GM18520 (cell line): ENCODE measurements around the gene HTRA3.

Experiments
- ATAC-seq: cut with Tn5 transposase; IDR thresholded peaks from one replicate; pipeline ENCODE4 v1.9.1; 2021; ENCODE audit not compliant: unreplicated experiment

Gene HTRA3

GRCh38 chr4:8290701-8290970 is 21.1 kb downstream of the HTRA3 start:
- no peak for ATAC-seq

GRCh38 chr4:8291036-8291682 is 21.6 kb downstream of the HTRA3 start:
- no peak for ATAC-seq

- no peak for ATAC-seq
These were observed 22.3 kb downstream of the HTRA3 start for GRCh38 chr4:8291701-8292477.

GRCh38 chr4:8292478-8293107 is 23.0 kb downstream of the HTRA3 start:
- no peak for ATAC-seq

GRCh38 chr4:8293131-8293975 is 23.8 kb downstream of the HTRA3 start:
- ATAC-seq, result no peak

GRCh38 chr4:8294036-8294435 is 24.5 kb downstream of the HTRA3 start:
- ATAC-seq, result no peak

- ATAC-seq, result no peak
These were observed 25.2 kb downstream of the HTRA3 start for GRCh38 chr4:8294775-8295174.

- ATAC-seq, result no peak
These were observed 25.9 kb downstream of the HTRA3 start for GRCh38 chr4:8295471-8295870.

GRCh38 chr4:8296491-8296890 is 26.9 kb downstream of the HTRA3 start:
- ATAC-seq, result no peak

- ATAC-seq, result no peak
These were observed 27.6 kb downstream of the HTRA3 start for GRCh38 chr4:8297141-8297601.

GRCh38 chr4:8297691-8298485 is 28.3 kb downstream of the HTRA3 start:
- ATAC-seq, result no peak

- ATAC-seq, result no peak
These were observed 31.3 kb downstream of the HTRA3 start for GRCh38 chr4:8300832-8301231.

GRCh38 chr4:8301851-8302730 is 32.5 kb downstream of the HTRA3 start:
- no peak for ATAC-seq

- no peak for ATAC-seq
These were observed 33.5 kb downstream of the HTRA3 start for GRCh38 chr4:8303081-8303480.

- ATAC-seq, result no peak
These were observed 34.1 kb downstream of the HTRA3 start for GRCh38 chr4:8303485-8304281.

GRCh38 chr4:8304827-8305695 is 35.5 kb downstream of the HTRA3 start:
- no peak for ATAC-seq

- no peak for ATAC-seq
These were observed 36.4 kb downstream of the HTRA3 start for GRCh38 chr4:8305851-8306471.
